Bronchial epithelial cell (primary cell): ENCODE results near the gene SLC5A11. TPM values are rescaled to one million over a fixed set of nuclear protein-coding genes. Genes with fewer than 3 reads are reported as not detected.

Experiments used
- DNase-seq: peaks from one replicate; pipeline ENCODE4 v3.0.0-alpha.2; 2010; ENCODE audit warnings: low read depth
- FAIRE-seq: peaks from 2 replicates; lab custom pipeline; 2011; peaks lifted over from hg19 to GRCh38; lab: Jason Lieb, UNC
- H3K27me3 ChIP-seq: 2 replicates; pipeline ENCODE4 v1.5.1; 2011; ENCODE audit warnings: low read length; ENCODE audit not compliant: control insufficient read depth, insufficient read depth
- H3K36me3 ChIP-seq: 2 replicates; pipeline ENCODE4 v1.5.1; 2011; ENCODE audit warnings: low read length; ENCODE audit not compliant: control insufficient read depth, insufficient read depth
- H3K4me3 ChIP-seq: 2 replicates; pipeline ENCODE4 v1.5.1; 2011; ENCODE audit warnings: mild to moderate bottlenecking, low read depth, low read length, control low read depth
- total RNA-seq: library from RNA; depleted of rRNA; stranded (reverse); fragments of >200 nt; gene quantifications from 2 replicates; pipeline ENCODE4 v1.2.1, GENCODE V29; 2014
- TF ChIP-seq, protein P1 (sequence below): IDR thresholded peaks from 2 replicates; pipeline ENCODE4 v1.5.1; 2011; ENCODE audit warnings: mild to moderate bottlenecking, moderate library complexity, low read length, control low read depth, inconsistent platforms; ENCODE audit not compliant: insufficient read depth, severe bottlenecking

SLC5A11 gene
- total RNA-seq, 1 donor from 2014 or later: not detected

GRCh38 chr16:24826817-24827566 is 18.8 kb upstream of the SLC5A11 start:
- no peak for FAIRE-seq
- Histone ChIP-seq H3K36me3 (peaks cover 12% of the 10 kb centered on the region), H3K4me3 (no peak overlapping the region), H3K27me3 (no peaks in the 10 kb centered on the region)
- no peak for DNase-seq
- TF ChIP-seq, protein P1, sequence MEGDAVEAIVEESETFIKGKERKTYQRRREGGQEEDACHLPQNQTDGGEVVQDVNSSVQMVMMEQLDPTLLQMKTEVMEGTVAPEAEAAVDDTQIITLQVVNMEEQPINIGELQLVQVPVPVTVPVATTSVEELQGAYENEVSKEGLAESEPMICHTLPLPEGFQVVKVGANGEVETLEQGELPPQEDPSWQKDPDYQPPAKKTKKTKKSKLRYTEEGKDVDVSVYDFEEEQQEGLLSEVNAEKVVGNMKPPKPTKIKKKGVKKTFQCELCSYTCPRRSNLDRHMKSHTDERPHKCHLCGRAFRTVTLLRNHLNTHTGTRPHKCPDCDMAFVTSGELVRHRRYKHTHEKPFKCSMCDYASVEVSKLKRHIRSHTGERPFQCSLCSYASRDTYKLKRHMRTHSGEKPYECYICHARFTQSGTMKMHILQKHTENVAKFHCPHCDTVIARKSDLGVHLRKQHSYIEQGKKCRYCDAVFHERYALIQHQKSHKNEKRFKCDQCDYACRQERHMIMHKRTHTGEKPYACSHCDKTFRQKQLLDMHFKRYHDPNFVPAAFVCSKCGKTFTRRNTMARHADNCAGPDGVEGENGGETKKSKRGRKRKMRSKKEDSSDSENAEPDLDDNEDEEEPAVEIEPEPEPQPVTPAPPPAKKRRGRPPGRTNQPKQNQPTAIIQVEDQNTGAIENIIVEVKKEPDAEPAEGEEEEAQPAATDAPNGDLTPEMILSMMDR: no peak

- H3K27me3 ChIP-seq: no peaks in the 10 kb centered on the region
- FAIRE-seq (no peak), DNase-seq (no peak)
- no peak overlapping the region for H3K4me3 ChIP-seq
- TF ChIP-seq, protein P1: no peak
- peaks cover 2% of the 10 kb centered on the region for H3K36me3 ChIP-seq
Observed at GRCh38 chr16:24829153-24829552, 16.6 kb upstream of the SLC5A11 start.

DNA sequence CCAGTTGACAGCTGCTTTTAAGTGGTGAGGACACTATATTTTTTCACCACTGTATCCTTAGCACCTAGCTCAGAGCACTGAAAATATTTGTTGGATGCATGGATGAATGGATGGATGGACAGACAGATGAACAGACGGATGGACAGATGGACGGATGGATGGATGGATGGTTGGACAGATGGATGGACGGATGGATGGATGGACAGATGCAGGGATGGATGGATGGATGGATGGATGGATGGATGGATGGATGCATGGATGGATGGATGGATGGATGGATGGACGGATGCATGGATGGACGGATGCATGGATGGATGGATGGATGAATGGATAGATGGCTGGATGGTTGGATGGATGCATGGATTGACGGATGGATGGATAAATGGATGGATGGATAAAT is 12.4 kb upstream of the SLC5A11 start:
- TF ChIP-seq, protein P1: no peak
- Histone ChIP-seq H3K36me3 (no peaks in the 10 kb centered on the region), H3K4me3 (no peak overlapping the region), H3K27me3 (no peaks in the 10 kb centered on the region)
- DNase-seq (no peak), FAIRE-seq (no peak)

DNA sequence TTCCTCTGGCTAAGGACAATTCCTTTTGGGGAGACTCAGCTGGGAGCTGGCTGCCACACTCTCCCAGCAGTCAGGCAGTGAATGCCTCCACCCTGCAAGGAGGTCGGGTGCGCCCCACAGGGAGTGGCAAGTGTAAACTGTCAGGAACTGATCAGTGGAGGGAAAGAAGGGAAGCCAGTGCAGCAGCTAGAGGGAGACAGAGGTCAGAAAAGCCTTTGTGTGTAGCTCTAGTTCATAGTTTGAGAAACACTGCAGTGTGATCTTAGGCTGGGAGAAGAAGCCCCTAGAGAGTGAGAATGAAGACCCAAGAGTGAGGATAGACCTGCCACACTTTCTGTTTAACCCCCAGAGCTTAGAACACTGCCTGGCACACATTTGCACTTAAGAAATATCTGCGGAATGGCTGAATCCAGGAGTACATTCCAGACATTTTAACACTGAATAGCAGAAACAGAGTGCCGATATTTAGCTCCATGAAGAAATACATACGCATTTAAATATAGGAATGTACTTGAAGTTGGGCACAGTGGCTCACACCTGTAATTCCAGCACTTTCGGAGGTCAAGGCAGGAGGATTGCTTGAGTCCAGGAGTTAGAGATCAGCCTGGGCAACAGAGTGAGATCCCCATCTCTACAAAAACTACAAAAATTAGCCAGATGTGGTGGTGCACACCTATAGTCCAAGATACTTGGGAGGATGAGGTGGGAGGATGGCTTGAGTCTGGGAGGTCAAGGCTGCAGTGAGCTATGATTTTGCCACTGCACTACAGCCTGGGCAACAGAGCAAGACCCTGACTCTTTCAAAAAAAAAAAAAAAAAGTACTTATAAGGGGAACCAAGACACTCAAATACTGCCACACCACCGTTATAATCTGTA is 11.1 kb upstream of the SLC5A11 start:
- no peak for FAIRE-seq
- Histone ChIP-seq H3K4me3 (no peak overlapping the region), H3K36me3 (no peaks in the 10 kb centered on the region), H3K27me3 (no peaks in the 10 kb centered on the region)
- TF ChIP-seq, protein P1: peak; percentile 78
- DNase-seq: peak; percentile 44

GRCh38 chr16:24836836-24837235 is 8.9 kb upstream of the SLC5A11 start:
- H3K4me3 ChIP-seq: no peak overlapping the region
- DNase-seq (no peak), FAIRE-seq (no peak)
- TF ChIP-seq, protein P1: no peak
- H3K36me3 ChIP-seq: no peaks in the 10 kb centered on the region
- H3K27me3 ChIP-seq: no peaks in the 10 kb centered on the region
